ENCODE results near the gene EXOC6B.

DNA sequence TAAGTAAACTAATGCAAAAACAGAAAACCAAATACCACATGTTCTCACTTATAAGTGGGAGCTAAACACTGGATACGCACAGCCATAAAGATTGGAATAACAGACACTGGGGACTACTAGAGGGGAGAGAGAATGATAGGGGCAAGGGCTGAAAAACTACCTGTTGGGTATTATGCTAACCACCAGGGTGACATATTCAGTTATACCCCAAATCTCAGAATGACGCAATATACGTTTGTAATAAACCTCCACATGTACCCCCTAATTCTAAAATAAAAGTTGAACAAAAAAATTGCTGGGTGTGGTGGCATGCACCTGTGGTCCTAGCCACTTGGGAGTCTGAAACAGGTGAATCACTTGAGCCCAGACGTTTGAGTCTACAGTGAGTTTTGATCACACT lies 157.2 kb downstream of the EXOC6B start:
- no peak for TF ChIP-seq EZH2phosphoT487 (IDR thresholded peaks at IDR 0.05; ENCODE audit: insufficient read depth, low read depth)
- TF ChIP-seq EZH2 (IDR thresholded peaks at IDR 0.05; ENCODE audit: insufficient read depth, poor library complexity, severe bottlenecking) = no peak
